Upper lobe of left lung (tissue), 6 donors: Measurements from ENCODE around the gene CHST11. TPM values are rescaled to one million over a fixed set of nuclear protein-coding genes. Genes with fewer than 3 reads are reported as not detected.

Experiments
- ATAC-seq, 2 donors: fragments of 200-7000 bp; cut with Tn5 transposase; one replicate each; pipeline ENCODE4 v1.9.1; 2022; ENCODE audit warnings: mild to moderate bottlenecking in 2 of 2, moderate library complexity in 2 of 2; ENCODE audit not compliant: low FRiP score in 2 of 2
- DNase-seq, 2 donors: peaks; one replicate each; pipeline ENCODE4 v3.0.0-alpha.2; 2019 to 2020
- H3K27ac ChIP-seq, 4 donors: fragments of 200-600 bp; sonication (generic); one replicate each; pipeline ENCODE4 v1.5.1; 2016 to 2019
- H3K27me3 ChIP-seq, 4 donors: fragments of 200-600 bp; sonication (generic); one replicate each; pipeline ENCODE4 v1.5.1; 2017 to 2019
- H3K36me3 ChIP-seq, 4 donors: fragments of 200-600 bp; sonication (generic); one replicate each; pipeline ENCODE4 v1.5.1; 2016 to 2019
- H3K4me1 ChIP-seq, 4 donors: fragments of 200-600 bp; sonication (generic); one replicate each; pipeline ENCODE4 v1.5.1; 2018 to 2019
- H3K4me3 ChIP-seq, 4 donors: fragments of 200-600 bp; sonication (generic); one replicate each; pipeline ENCODE4 v1.5.1; 2017 to 2019; ENCODE audit warnings: mild to moderate bottlenecking in 2 of 4, moderate library complexity in 1 of 4
- H3K9me3 ChIP-seq, 4 donors: fragments of 200-600 bp; sonication (generic); one replicate each; pipeline ENCODE4 v1.5.1; 2018 to 2019
- CTCF ChIP-seq, 6 experiments: fragments of 450-650 bp in 4 of 6; fragments of 200-600 bp in 2 of 6; sonication (generic) in 2 of 6; IDR thresholded peaks; one replicate each; pipeline ENCODE4 v1.5.1; 2016 to 2019; ENCODE audit warnings: antibody characterized with exemption in 6 of 6
- EP300 ChIP-seq, 4 donors: sonication (generic); formaldehyde crosslinking; IDR thresholded peaks; one replicate each; pipeline ENCODE4 v1.5.1; 2017; ENCODE audit warnings: antibody characterized with exemption in 4 of 4, control low read depth in 2 of 4
- POLR2A ChIP-seq, 4 donors: fragments of 450-650 bp; IDR thresholded peaks; one replicate each; pipeline ENCODE4 v1.5.1; 2016 to 2017; ENCODE audit warnings: antibody characterized with exemption in 4 of 4, mild to moderate bottlenecking in 2 of 4
- POLR2AphosphoS5 ChIP-seq, 2 donors: sonication (generic); formaldehyde crosslinking; IDR thresholded peaks; one replicate each; pipeline ENCODE4 v1.5.1; 2017; ENCODE audit warnings: antibody characterized with exemption in 2 of 2
- WGBS, 2 donors: methylation state at CpG; one replicate each; pipeline ENCODE4 v1.1.5; 2017 to 2018; 5-methylcytosine and 5-hydroxymethylcytosine counted together
- total RNA-seq, 6 donors: library from RNA; depleted of rRNA in 4 of 6; stranded (reverse); fragments of >200 nt in 4 of 6; gene quantifications; one replicate each; pipeline versions ENCODE4 v1.1.0 to v1.2.1, GENCODE V29; 2016 to 2021
- donor health status: DM: no; HTN: no; CAD: no; lungs with moderate emphysema.
- donor health status: DM: no; HTN: yes; CAD: no; lungs with severe emphysema.

The CHST11 gene
- total RNA-seq, 6 donors from 2014 or later = 40.4 to 234 (median 58.4) TPM

- H3K4me3 ChIP-seq = no peak overlapping the region
- no peaks in the 10 kb centered on the region for H3K36me3 ChIP-seq
- H3K4me1 ChIP-seq = no peaks in the 10 kb centered on the region
- H3K27ac ChIP-seq = no peak overlapping the region
- H3K27me3 ChIP-seq = no peaks in the 10 kb centered on the region
- WGBS, 2 donors = 90 to 92% methylated on average over 9 of the region's 9 CpGs
- DNase-seq (no peak), ATAC-seq (no peak)
- TF ChIP-seq POLR2A (IDR thresholded peaks at IDR 0.05) = no peak
- no peak for TF ChIP-seq CTCF (IDR thresholded peaks at IDR 0.05)
- TF ChIP-seq EP300 (IDR thresholded peaks at IDR 0.05) = no peak
- TF ChIP-seq POLR2AphosphoS5 (IDR thresholded peaks at IDR 0.05) = no peak
- H3K9me3 ChIP-seq = no peaks in the 10 kb centered on the region
These were observed 41.3 kb upstream of the CHST11 start for GRCh38 chr12:104415342-104415980.

GRCh38 chr12:104416136-104416535 lies 40.6 kb upstream of the CHST11 start:
- WGBS, 2 donors = 80 to 86% methylated on average over 6 of the region's 6 CpGs
- no peak for TF ChIP-seq EP300 (IDR thresholded peaks at IDR 0.05)
- H3K4me3 ChIP-seq = no peak overlapping the region
- H3K27me3 ChIP-seq = no peaks in the 10 kb centered on the region
- no peaks in the 10 kb centered on the region for H3K9me3 ChIP-seq
- DNase-seq (no peak), ATAC-seq (no peak)
- H3K27ac ChIP-seq = no peak overlapping the region
- H3K4me1 ChIP-seq = no peaks in the 10 kb centered on the region
- no peaks in the 10 kb centered on the region for H3K36me3 ChIP-seq

GRCh38 chr12:104416585-104416984 lies 40.2 kb upstream of the CHST11 start:
- no peak for TF ChIP-seq POLR2A (IDR thresholded peaks at IDR 0.05)
- no peak for TF ChIP-seq EP300 (IDR thresholded peaks at IDR 0.05)
- TF ChIP-seq POLR2AphosphoS5 (IDR thresholded peaks at IDR 0.05) = no peak
- no peak for TF ChIP-seq CTCF (IDR thresholded peaks at IDR 0.05)
- Histone ChIP-seq H3K4me3 (no peak overlapping the region), H3K9me3 (no peaks in the 10 kb centered on the region), H3K27me3 (no peaks in the 10 kb centered on the region), H3K4me1 (no peaks in the 10 kb centered on the region), H3K27ac (no peak overlapping the region), H3K36me3 (no peaks in the 10 kb centered on the region)
- WGBS, 2 donors = 41% methylated on average over 1 of the region's 1 CpG
- no peak for DNase-seq
- ATAC-seq = no peak

GRCh38 chr12:104419717-104420116 lies 37.0 kb upstream of the CHST11 start:
- Histone ChIP-seq H3K27me3 (no peaks in the 10 kb centered on the region), H3K4me1 (peaks cover 0 to 10% (median 0%) of the 10 kb centered on the region in 4 donors), H3K4me3 (no peak overlapping the region), H3K9me3 (no peaks in the 10 kb centered on the region), H3K36me3 (no peaks in the 10 kb centered on the region), H3K27ac (no peak overlapping the region)
- DNase-seq (no peak), ATAC-seq (no peak)
- 94 to 100% methylated on average over 2 of the region's 2 CpGs for WGBS, 2 donors
- TF ChIP-seq EP300 (IDR thresholded peaks at IDR 0.05) (no peak), CTCF (IDR thresholded peaks at IDR 0.05) (no peak), POLR2AphosphoS5 (IDR thresholded peaks at IDR 0.05) (no peak), POLR2A (IDR thresholded peaks at IDR 0.05) (no peak)

GRCh38 chr12:104420868-104421267 lies 35.9 kb upstream of the CHST11 start:
- Histone ChIP-seq H3K9me3 (no peaks in the 10 kb centered on the region), H3K36me3 (no peaks in the 10 kb centered on the region), H3K4me3 (no peak overlapping the region), H3K4me1 (peaks cover 0 to 10% (median 0%) of the 10 kb centered on the region in 4 donors), H3K27me3 (no peaks in the 10 kb centered on the region), H3K27ac (no peak overlapping the region)
- TF ChIP-seq EP300 (IDR thresholded peaks at IDR 0.05) = no peak
- no peak for TF ChIP-seq POLR2AphosphoS5 (IDR thresholded peaks at IDR 0.05)
- no peak for TF ChIP-seq CTCF (IDR thresholded peaks at IDR 0.05)
- TF ChIP-seq POLR2A (IDR thresholded peaks at IDR 0.05) = no peak
- DNase-seq (no peak), ATAC-seq (no peak)
- WGBS, 2 donors = 70 to 71% methylated on average over 2 of the region's 2 CpGs
